ENCODE results near the gene UBQLN3.

- TF ChIP-seq EZH2phosphoT487 (IDR thresholded peaks at IDR 0.05; ENCODE audit: insufficient read depth, low read depth) (no peak), EZH2 (IDR thresholded peaks at IDR 0.05; ENCODE audit: insufficient read depth, poor library complexity, severe bottlenecking) (no peak)
These were observed 15.0 kb upstream of the UBQLN3 start for GRCh38 chr11:5524756-5525155.
